ACC112 (cell line): ENCODE measurements around the gene BNC2.

Source experiments
- H2AFZ ChIP-seq: fragments of 200-600 bp; sonication (generic); one replicate; pipeline ENCODE4 v1.6.0; 2017; ENCODE audit warnings: antibody characterized with exemption, low read length; ENCODE audit not compliant: unreplicated experiment
- H3K27ac ChIP-seq: fragments of 200-600 bp; sonication (generic); 2 replicates; pipeline ENCODE4 v1.5.1; 2014; ENCODE audit warnings: low read depth, mild to moderate bottlenecking, antibody characterized with exemption, low read length, moderate library complexity
- H3K27me3 ChIP-seq: fragments of 200-600 bp; sonication (generic); 2 replicates; pipeline ENCODE4 v1.6.1; 2014; ENCODE audit warnings: mild to moderate bottlenecking, antibody characterized with exemption, low read length, moderate library complexity, mixed read lengths; ENCODE audit not compliant: insufficient read depth
- H3K36me3 ChIP-seq: fragments of 200-600 bp; sonication (generic); 2 replicates; pipeline ENCODE4 v1.6.1; 2016; ENCODE audit warnings: mild to moderate bottlenecking, antibody characterized with exemption, low read length, moderate library complexity, mixed read lengths; ENCODE audit not compliant: insufficient read depth
- H3K4me1 ChIP-seq: fragments of 200-600 bp; sonication (generic); one replicate; pipeline ENCODE4 v1.6.1; 2016; ENCODE audit warnings: low read length, mixed read lengths; ENCODE audit not compliant: insufficient read depth, unreplicated experiment, control insufficient read depth
- H3K4me3 ChIP-seq: fragments of 200-600 bp; sonication (generic); 2 replicates; pipeline ENCODE4 v1.5.1; 2014; ENCODE audit warnings: mild to moderate bottlenecking, low read depth, low read length
- H3K79me2 ChIP-seq: fragments of 200-600 bp; sonication (generic); one replicate; pipeline ENCODE4 v1.6.0; 2016; ENCODE audit warnings: low read length; ENCODE audit not compliant: control insufficient read depth, unreplicated experiment, insufficient read depth

The BNC2 gene

GRCh38 chr9:16868701-16869100, 1.8 kb downstream of the BNC2 start:
- peaks cover 31% of the 10 kb centered on the region for H3K4me1 ChIP-seq
- no peaks in the 10 kb centered on the region for H3K36me3 ChIP-seq
- H3K27me3 ChIP-seq, result no peaks in the 10 kb centered on the region
- H3K27ac ChIP-seq, result peak overlapping the region; percentile 77
- peak overlapping the region; percentile 83 for H3K4me3 ChIP-seq
- peaks cover 59% of the 10 kb centered on the region for H3K79me2 ChIP-seq
- peak overlapping the region; percentile 24 for H2AFZ ChIP-seq

- peak overlapping the region; percentile 77 for H3K27ac ChIP-seq
- H3K79me2 ChIP-seq, result peaks cover 67% of the 10 kb centered on the region
- H3K36me3 ChIP-seq, result no peaks in the 10 kb centered on the region
- H3K4me3 ChIP-seq, result peak overlapping the region; percentile 83
- no peaks in the 10 kb centered on the region for H3K27me3 ChIP-seq
- no peak overlapping the region for H2AFZ ChIP-seq
- peaks cover 34% of the 10 kb centered on the region for H3K4me1 ChIP-seq
These were observed 2.7 kb downstream of the BNC2 start for GRCh38 chr9:16867576-16868311.

DNA sequence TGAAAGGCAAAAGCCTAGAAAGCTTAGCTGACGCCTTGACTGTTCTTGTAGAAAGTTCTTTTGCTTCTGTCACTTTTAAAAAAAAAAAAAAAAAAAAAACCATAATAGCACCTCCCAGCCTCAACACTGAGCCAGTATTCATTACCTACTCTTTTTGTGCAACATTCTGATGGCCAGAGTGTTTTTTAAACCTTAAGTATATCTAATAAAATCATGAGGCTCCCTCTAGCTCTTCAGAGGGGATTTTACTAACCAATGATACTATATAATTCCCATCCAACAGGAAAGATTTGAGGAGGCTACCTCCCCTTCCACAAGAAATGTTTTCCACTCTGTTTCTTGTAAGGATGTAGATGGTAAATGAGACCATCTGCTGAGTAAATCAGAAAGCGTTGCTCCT, 3.9 kb downstream of the BNC2 start:
- peaks cover 75% of the 10 kb centered on the region for H3K79me2 ChIP-seq
- H3K27ac ChIP-seq, result peak overlapping the region; percentile 77
- H3K27me3 ChIP-seq, result no peaks in the 10 kb centered on the region
- peaks cover 34% of the 10 kb centered on the region for H3K4me1 ChIP-seq
- H3K4me3 ChIP-seq, result peak overlapping the region; percentile 83
- H2AFZ ChIP-seq, result no peak overlapping the region
- no peaks in the 10 kb centered on the region for H3K36me3 ChIP-seq

DNA sequence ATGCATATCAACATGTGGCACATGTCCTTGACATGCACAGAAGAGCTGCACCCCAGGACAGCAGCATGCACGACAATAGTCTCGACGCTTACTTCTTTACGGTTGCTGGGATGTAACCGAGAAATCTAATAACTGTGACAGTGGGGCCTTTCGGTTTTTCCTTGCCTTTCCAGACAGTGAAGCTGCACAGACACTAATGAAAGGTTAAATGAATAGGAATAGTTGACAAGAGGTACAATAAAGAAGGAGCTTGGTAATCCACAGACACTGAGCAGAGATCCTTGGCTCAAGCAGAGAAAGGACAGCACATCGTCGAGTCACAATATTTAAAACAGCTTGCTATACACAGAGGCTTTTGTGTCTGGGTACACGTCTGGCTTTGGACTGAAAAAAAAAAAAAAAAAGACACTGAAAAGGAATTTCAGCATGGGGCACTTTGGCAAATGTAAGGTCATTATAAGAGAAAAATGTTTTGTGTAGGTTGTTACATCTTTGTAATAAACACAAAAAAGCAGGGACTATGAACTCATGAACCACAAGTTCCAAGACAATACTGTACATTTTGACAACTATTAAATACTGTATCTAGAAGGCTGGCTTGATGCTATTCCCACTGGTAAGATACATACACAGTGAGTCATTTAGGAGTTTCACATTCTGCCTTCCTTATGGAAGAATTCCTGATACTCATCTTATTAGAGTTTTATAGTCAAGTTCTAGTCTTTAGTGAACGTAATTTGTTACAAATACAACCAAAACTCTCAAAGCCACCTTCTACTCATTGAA, 5.6 kb downstream of the BNC2 start:
- peak overlapping the region; percentile 77 for H3K27ac ChIP-seq
- H3K79me2 ChIP-seq, result peaks cover 79% of the 10 kb centered on the region
- H2AFZ ChIP-seq, result peak overlapping the region; percentile 6
- no peaks in the 10 kb centered on the region for H3K27me3 ChIP-seq
- peaks cover 34% of the 10 kb centered on the region for H3K4me1 ChIP-seq
- H3K36me3 ChIP-seq, result no peaks in the 10 kb centered on the region
- H3K4me3 ChIP-seq, result peak overlapping the region; percentile 67

DNA sequence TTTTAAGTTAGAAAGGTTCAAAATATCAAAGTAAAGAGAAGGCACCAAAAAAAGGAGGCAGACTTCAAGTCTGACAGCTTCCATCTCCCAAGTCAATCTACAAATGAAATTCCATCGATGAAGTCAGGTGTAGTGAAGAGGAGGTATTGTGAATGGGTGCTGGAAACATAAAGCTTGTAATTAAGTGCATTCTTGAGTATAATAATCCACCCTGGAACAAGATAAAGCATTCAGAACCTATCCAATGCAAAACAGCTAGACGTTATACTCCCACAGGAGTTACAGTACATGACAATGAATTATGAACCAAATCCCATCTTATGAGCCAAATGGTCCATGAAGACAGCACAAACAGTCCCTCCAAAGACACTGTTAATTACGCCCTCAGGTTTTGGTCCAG, 22.3 kb downstream of the BNC2 start:
- peaks cover 35% of the 10 kb centered on the region for H3K79me2 ChIP-seq
- H3K27ac ChIP-seq, result no peak overlapping the region
- no peak overlapping the region for H2AFZ ChIP-seq
- H3K4me3 ChIP-seq, result no peak overlapping the region
- peaks cover 2% of the 10 kb centered on the region; the same call in 1 of the 2 replicates for H3K36me3 ChIP-seq
- H3K27me3 ChIP-seq, result no peaks in the 10 kb centered on the region
- H3K4me1 ChIP-seq, result no peaks in the 10 kb centered on the region

DNA sequence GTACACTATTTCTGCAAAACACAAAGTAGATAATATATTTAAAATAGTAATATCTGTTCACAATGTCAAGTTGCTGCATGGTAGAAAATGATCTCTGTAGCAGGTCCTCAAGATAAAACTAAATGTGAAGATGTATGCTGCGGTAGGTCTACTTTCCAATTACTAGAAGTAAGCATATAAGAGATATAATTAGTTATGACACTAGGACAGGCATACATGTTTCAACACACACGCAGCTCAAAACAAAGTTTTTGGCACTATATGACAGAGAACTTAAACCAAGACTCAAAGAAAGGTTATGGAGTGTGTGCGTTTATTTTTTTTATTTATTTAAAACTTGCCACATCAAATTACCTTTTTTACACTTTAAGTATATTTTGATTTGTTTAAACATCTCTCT, 23.5 kb downstream of the BNC2 start:
- no peak overlapping the region for H2AFZ ChIP-seq
- H3K27me3 ChIP-seq, result no peaks in the 10 kb centered on the region
- no peak overlapping the region for H3K27ac ChIP-seq
- H3K4me1 ChIP-seq, result peaks cover 3% of the 10 kb centered on the region
- H3K36me3 ChIP-seq, result peaks cover 2% of the 10 kb centered on the region; the same call in 1 of the 2 replicates
- H3K4me3 ChIP-seq, result no peak overlapping the region
- peaks cover 34% of the 10 kb centered on the region for H3K79me2 ChIP-seq

GRCh38 chr9:16846367-16846766, 24.1 kb downstream of the BNC2 start:
- H3K27ac ChIP-seq, result no peak overlapping the region
- peaks cover 3% of the 10 kb centered on the region for H3K4me1 ChIP-seq
- peaks cover 2% of the 10 kb centered on the region; the same call in 1 of the 2 replicates for H3K36me3 ChIP-seq
- no peaks in the 10 kb centered on the region for H3K27me3 ChIP-seq
- H3K4me3 ChIP-seq, result no peak overlapping the region
- peaks cover 33% of the 10 kb centered on the region for H3K79me2 ChIP-seq
- no peak overlapping the region for H2AFZ ChIP-seq

DNA sequence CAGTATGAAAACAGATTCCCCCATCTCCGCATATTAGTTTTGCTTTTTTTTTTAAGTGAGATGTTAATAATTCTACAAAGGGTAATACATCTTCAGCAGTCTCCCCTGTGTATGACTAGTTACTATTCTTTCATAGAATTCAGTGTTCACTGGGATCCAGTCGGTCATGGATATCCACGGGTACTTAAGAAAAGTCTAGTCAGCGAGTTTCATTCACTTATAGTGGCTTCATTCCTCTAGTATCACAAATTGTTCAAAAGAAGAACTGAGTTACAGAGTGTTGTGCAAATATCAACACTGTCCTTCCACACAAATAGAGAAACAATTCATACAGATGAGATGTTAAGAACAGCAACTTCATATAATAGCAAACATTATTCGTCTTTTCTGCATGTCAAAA, 35.7 kb downstream of the BNC2 start:
- Histone ChIP-seq H2AFZ (no peak overlapping the region), H3K27me3 (no peaks in the 10 kb centered on the region), H3K27ac (no peak overlapping the region), H3K4me3 (no peak overlapping the region), H3K79me2 (peaks cover 63% of the 10 kb centered on the region), H3K36me3 (no peaks in the 10 kb centered on the region), H3K4me1 (peaks cover 24% of the 10 kb centered on the region)

GRCh38 chr9:16833296-16833835, 37.1 kb downstream of the BNC2 start:
- peaks cover 62% of the 10 kb centered on the region for H3K79me2 ChIP-seq
- H3K4me3 ChIP-seq, result no peak overlapping the region
- H3K27me3 ChIP-seq, result no peaks in the 10 kb centered on the region
- H3K27ac ChIP-seq, result no peak overlapping the region
- no peaks in the 10 kb centered on the region for H3K36me3 ChIP-seq
- H3K4me1 ChIP-seq, result peaks cover 32% of the 10 kb centered on the region
- H2AFZ ChIP-seq, result no peak overlapping the region

GRCh38 chr9:16832101-16832500, 38.4 kb downstream of the BNC2 start:
- H3K27ac ChIP-seq, result no peak overlapping the region
- no peak overlapping the region for H3K4me3 ChIP-seq
- peaks cover 71% of the 10 kb centered on the region for H3K79me2 ChIP-seq
- H3K36me3 ChIP-seq, result no peaks in the 10 kb centered on the region
- H3K4me1 ChIP-seq, result peaks cover 44% of the 10 kb centered on the region
- H2AFZ ChIP-seq, result no peak overlapping the region
- H3K27me3 ChIP-seq, result no peaks in the 10 kb centered on the region
